NT2/D1 (cell line): Measurements from ENCODE around the gene H2BK1.

Source experiments
- SUZ12 ChIP-seq: IDR thresholded peaks from 2 replicates; pipeline ENCODE4 v1.6.1; 2011; ENCODE audit not compliant: insufficient read length, insufficient read depth; ENCODE audit errors: extremely low read depth
- YY1 ChIP-seq: IDR thresholded peaks from 2 replicates; pipeline ENCODE4 v1.6.1; 2011; ENCODE audit not compliant: insufficient read length, insufficient read depth
- ZNF274 ChIP-seq: IDR thresholded peaks from 2 replicates; pipeline ENCODE4 v1.6.1; 2011; ENCODE audit warnings: mild to moderate bottlenecking, low read depth, low read length

- TF ChIP-seq SUZ12 (no peak), ZNF274 (no peak), YY1 (no peak)
Observed at GRCh38 chr7:151191544-151191943, 18.7 kb downstream of the H2BK1 start.
